Stimulated activated naive B cell treated with anti-CD40 and anti-IgM and Interleukin-4, amounts not matched to agents 10 μg/mL and 1 μg/mL and 100 μg/mL, for 72 hours (primary cell): ENCODE results near the gene PNMA1.

Source experiments
- ATAC-seq, 2 donors: fragments of 150-1000 bp; cut with Tn5 transposase; replicated peaks; 2 replicates each; pipeline ENCODE4 v1.10.0; 2021; ENCODE audit warnings: moderate library complexity in 1 of 2
- DNase-seq: peaks from one replicate; pipeline ENCODE4 v3.0.0; 2021
- H3K27ac Mint-ChIP-seq: one replicate; pipeline ENCODE4 v1.8.0; 2022; ENCODE audit warnings: mild to moderate bottlenecking, mixed read lengths
- H3K27me3 Mint-ChIP-seq, 2 donors: one replicate each; pipeline ENCODE4 v1.8.0; 2022; ENCODE audit warnings: mixed read lengths in 2 of 2
- H3K36me3 Mint-ChIP-seq, 2 donors: one replicate each; pipeline ENCODE4 v1.8.0; 2022; ENCODE audit warnings: mixed read lengths in 2 of 2, mild to moderate bottlenecking in 1 of 2
- H3K4me1 Mint-ChIP-seq, 2 donors: one replicate each; pipeline ENCODE4 v1.8.0; 2022; ENCODE audit warnings: mixed read lengths in 2 of 2, mild to moderate bottlenecking in 1 of 2
- H3K4me3 Mint-ChIP-seq, 2 donors: one replicate each; pipeline ENCODE4 v1.8.0; 2022; ENCODE audit warnings: mild to moderate bottlenecking in 2 of 2, mixed read lengths in 2 of 2, moderate library complexity in 1 of 2
- H3K9me3 Mint-ChIP-seq, 2 donors: one replicate each; pipeline ENCODE4 v1.8.0; 2022; ENCODE audit warnings: mixed read lengths in 2 of 2, mild to moderate bottlenecking in 1 of 2

The PNMA1 gene

GRCh38 chr14:73713803-73714655, at the start of gene PNMA1:
Gene PNMA1 (minus strand): TSS chr14:73714384. CDS start chr14:73713639, 745 bp downstream.
- Mint-ChIP-seq H3K9me3 (no peaks in the 10 kb centered on the region), H3K4me3 (peak within 1 kb of the TSS; percentile 92 to 100), H3K27ac (peak within 1 kb of the TSS; percentile 99), H3K4me1 (peaks cover 29 to 36% of the 10 kb centered on the region in 2 donors), H3K27me3 (no peaks in the 10 kb centered on the region), H3K36me3 (peaks cover 29 to 38% of the 10 kb centered on the region in 2 donors)
- DNase-seq (peak; percentile 80), ATAC-seq (peak; percentile 78 to 84)

GRCh38 chr14:73763396-73763795, 49.2 kb upstream of the PNMA1 start:
- H3K36me3 Mint-ChIP-seq, result peaks cover 7 to 8% of the 10 kb centered on the region in 2 donors
- peaks cover 51 to 82% of the 10 kb centered on the region in 2 donors for H3K4me1 Mint-ChIP-seq
- no peak for DNase-seq
- no peaks in the 10 kb centered on the region for H3K9me3 Mint-ChIP-seq
- peak overlapping the region in 1 of 2 donors; percentile 14 for H3K4me3 Mint-ChIP-seq
- no peaks in the 10 kb centered on the region for H3K27me3 Mint-ChIP-seq
- no peak for ATAC-seq
- H3K27ac Mint-ChIP-seq, result peak overlapping the region; percentile 96

- H3K4me1 Mint-ChIP-seq, result peaks cover 59 to 86% of the 10 kb centered on the region in 2 donors
- H3K4me3 Mint-ChIP-seq, result peak overlapping the region; percentile 55 to 57
- ATAC-seq (peak; percentile 10 to 15), DNase-seq (peak; percentile 59)
- H3K9me3 Mint-ChIP-seq, result no peaks in the 10 kb centered on the region
- peak overlapping the region; percentile 96 for H3K27ac Mint-ChIP-seq
- H3K36me3 Mint-ChIP-seq, result peaks cover 13 to 17% of the 10 kb centered on the region in 2 donors
- no peaks in the 10 kb centered on the region for H3K27me3 Mint-ChIP-seq
Measured at GRCh38 chr14:73762375-73762822, 48.2 kb upstream of the PNMA1 start.

GRCh38 chr14:73761618-73762355, 47.6 kb upstream of the PNMA1 start:
- Mint-ChIP-seq H3K27me3 (no peaks in the 10 kb centered on the region), H3K4me3 (peak overlapping the region; percentile 55 to 71), H3K27ac (peak overlapping the region; percentile 96), H3K9me3 (no peaks in the 10 kb centered on the region), H3K4me1 (peaks cover 62 to 88% of the 10 kb centered on the region in 2 donors), H3K36me3 (peaks cover 14 to 19% of the 10 kb centered on the region in 2 donors)
- DNase-seq, result no peak
- ATAC-seq, result peak; percentile 3 to 11

- Mint-ChIP-seq H3K4me3 (peak overlapping the region; percentile 90 to 95), H3K27me3 (no peaks in the 10 kb centered on the region), H3K36me3 (peaks cover 19 to 28% of the 10 kb centered on the region in 2 donors), H3K4me1 (peaks cover 67 to 89% of the 10 kb centered on the region in 2 donors), H3K9me3 (no peaks in the 10 kb centered on the region), H3K27ac (peak overlapping the region; percentile 96)
- peak; percentile 1 to 2 for ATAC-seq
- no peak for DNase-seq
Measured at GRCh38 chr14:73760598-73761586, 46.7 kb upstream of the PNMA1 start.

GRCh38 chr14:73759714-73760597, 45.8 kb upstream of the PNMA1 start:
- H3K4me1 Mint-ChIP-seq, result peaks cover 67 to 89% of the 10 kb centered on the region in 2 donors
- DNase-seq, result peak; percentile 94
- H3K9me3 Mint-ChIP-seq, result no peaks in the 10 kb centered on the region
- H3K27ac Mint-ChIP-seq, result peak overlapping the region; percentile 96
- peaks cover 23 to 37% of the 10 kb centered on the region in 2 donors for H3K36me3 Mint-ChIP-seq
- no peaks in the 10 kb centered on the region for H3K27me3 Mint-ChIP-seq
- H3K4me3 Mint-ChIP-seq, result peak overlapping the region; percentile 90 to 95
- ATAC-seq, result peak; percentile 63 to 72

- Mint-ChIP-seq H3K27ac (peak overlapping the region; percentile 90), H3K9me3 (no peaks in the 10 kb centered on the region), H3K4me1 (peaks cover 67 to 89% of the 10 kb centered on the region in 2 donors), H3K36me3 (peaks cover 21 to 39% of the 10 kb centered on the region in 2 donors), H3K27me3 (no peaks in the 10 kb centered on the region), H3K4me3 (peak overlapping the region; percentile 87 to 95)
- DNase-seq (peak; percentile 51), ATAC-seq (no peak)
Measured at GRCh38 chr14:73759183-73759713, 45.1 kb upstream of the PNMA1 start.

GRCh38 chr14:73758392-73759182, 44.4 kb upstream of the PNMA1 start:
- ATAC-seq (peak; percentile 46 to 50), DNase-seq (peak; percentile 90)
- Mint-ChIP-seq H3K27me3 (no peaks in the 10 kb centered on the region), H3K9me3 (no peaks in the 10 kb centered on the region), H3K4me3 (peak overlapping the region; percentile 87 to 90), H3K4me1 (peaks cover 70 to 89% of the 10 kb centered on the region in 2 donors), H3K36me3 (peaks cover 21 to 39% of the 10 kb centered on the region in 2 donors), H3K27ac (peak overlapping the region; percentile 90)

- ATAC-seq, result no peak
Measured at GRCh38 chr14:73757876-73758391, 43.8 kb upstream of the PNMA1 start.

GRCh38 chr14:73757381-73757780, 43.2 kb upstream of the PNMA1 start:
- Mint-ChIP-seq H3K27ac (peak overlapping the region; percentile 90), H3K4me1 (peaks cover 69 to 89% of the 10 kb centered on the region in 2 donors), H3K9me3 (no peaks in the 10 kb centered on the region), H3K27me3 (no peaks in the 10 kb centered on the region), H3K4me3 (peak overlapping the region; percentile 87 to 90), H3K36me3 (peaks cover 24 to 42% of the 10 kb centered on the region in 2 donors)
- DNase-seq, result no peak
- ATAC-seq, result no peak

More at GRCh38 chr14:73757876-73758391, 43.8 kb upstream of the PNMA1 start:
- DNase-seq, result no peak
- H3K9me3 Mint-ChIP-seq, result no peaks in the 10 kb centered on the region
- H3K36me3 Mint-ChIP-seq, result peaks cover 21 to 39% of the 10 kb centered on the region in 2 donors
- H3K27me3 Mint-ChIP-seq, result no peaks in the 10 kb centered on the region
- peaks cover 70 to 89% of the 10 kb centered on the region in 2 donors for H3K4me1 Mint-ChIP-seq
- peak overlapping the region; percentile 90 for H3K27ac Mint-ChIP-seq
- H3K4me3 Mint-ChIP-seq, result peak overlapping the region; percentile 87 to 90

GRCh38 chr14:73755434-73756014, 41.3 kb upstream of the PNMA1 start:
- Mint-ChIP-seq H3K4me3 (peak overlapping the region; percentile 76 to 90), H3K4me1 (peaks cover 68 to 89% of the 10 kb centered on the region in 2 donors), H3K36me3 (peaks cover 28 to 55% of the 10 kb centered on the region in 2 donors), H3K27ac (peak overlapping the region; percentile 90), H3K27me3 (no peaks in the 10 kb centered on the region), H3K9me3 (no peaks in the 10 kb centered on the region)
- DNase-seq, result no peak
- ATAC-seq, result no peak
